Measurements from ENCODE around the gene ARID1B. TPM values are rescaled to one million over a fixed set of nuclear protein-coding genes. Genes with fewer than 3 reads are reported as not detected.

The ARID1B gene
- total and polyA plus RNA-seq, 2 of the 4 experiments (the other 2 are of a cell fraction): 14.5 to 20.1 TPM

DNA sequence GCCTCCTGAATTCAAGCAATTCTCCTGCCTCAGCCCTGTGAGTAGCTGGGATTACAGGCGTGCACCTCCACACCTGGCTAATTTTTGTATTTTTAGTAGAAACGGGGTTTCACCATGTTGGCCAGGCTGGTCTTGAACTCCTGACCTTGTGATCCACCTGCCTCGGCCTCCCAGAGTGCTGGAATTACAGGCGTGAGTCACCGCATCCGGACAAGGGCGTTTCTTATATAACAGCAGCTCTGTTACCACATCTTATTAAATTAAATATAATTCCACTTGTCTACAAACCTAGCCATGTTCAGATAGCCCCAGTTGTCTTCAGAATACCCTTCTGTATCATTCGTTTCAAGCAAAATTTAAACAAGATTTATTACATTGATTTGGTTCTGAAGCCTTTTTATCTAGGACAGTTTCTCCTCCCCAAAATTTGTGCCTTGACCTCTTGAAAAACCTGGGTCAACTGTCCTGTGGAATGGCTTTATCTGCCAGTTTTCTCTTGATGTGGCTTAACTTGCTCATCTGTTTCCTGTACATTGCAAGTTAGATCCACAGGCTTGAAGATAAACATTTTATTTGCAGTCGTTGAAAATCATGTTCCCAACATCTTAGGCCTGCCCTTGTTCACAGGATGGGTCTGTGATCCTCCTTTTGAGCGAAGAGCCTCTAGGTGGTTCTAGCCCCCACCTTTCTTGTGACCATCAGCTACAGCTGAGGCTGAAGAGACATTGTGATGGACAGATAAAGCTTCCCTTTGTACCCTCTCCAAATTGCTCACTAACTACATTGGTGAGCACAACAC is 132.2 kb downstream of the ARID1B start:
- ATAC-seq (ENCODE audit: low read depth): no peak
- Histone ChIP-seq H2BK120ac (ENCODE audit: low read depth, low read length) (no peak overlapping the region), H4K5ac (ENCODE audit: low read depth, low read length) (no peak overlapping the region), H3K36me3 (ENCODE audit: control insufficient read depth, insufficient read depth, low read length) (no peaks in the 10 kb centered on the region), H3K9me3 (ENCODE audit: control insufficient read depth, insufficient read depth, low read length) (no peaks in the 10 kb centered on the region), H3K56ac (ENCODE audit: extremely low read depth, insufficient read depth, low read length) (no peak overlapping the region), H3K4me2 (ENCODE audit: low read depth, low read length) (no peak overlapping the region), H3K14ac (replicated peaks; ENCODE audit: low read depth, low read length) (no peak overlapping the region), H3K9me1 (ENCODE audit: insufficient read depth, low read length) (peaks cover 16% of the 10 kb centered on the region; the same call in 1 of the 2 replicates), H3K4me1 (ENCODE audit: control insufficient read depth, insufficient read depth, low read length) (peaks cover 2% of the 10 kb centered on the region), H3K27ac (ENCODE audit: insufficient read depth, low read length) (no peak overlapping the region), H2AK9ac (replicated peaks; ENCODE audit: low read depth, low read length, poor library complexity) (no peak overlapping the region), H3K79me1 (ENCODE audit: low read depth in 1 of 2, low read length in 2 of 2) (peaks cover 25 to 57% of the 10 kb centered on the region in 2 experiments), H2AK5ac (ENCODE audit: low read depth, low read length) (no peak overlapping the region), H3K4ac (ENCODE audit: low read depth, low read length) (no peak overlapping the region), H4K8ac (ENCODE audit: low read depth in 2 of 2, low read length in 2 of 2) (no peak overlapping the region), H3K27me3 (ENCODE audit: control insufficient read depth, insufficient read depth, low read length) (no peaks in the 10 kb centered on the region), H2BK15ac (ENCODE audit: low read depth, low read length) (no peak overlapping the region), H3K23ac (ENCODE audit: low read depth, low read length) (peak overlapping the region; percentile 7; the same call in 1 of the 2 replicates), H3K9ac (ENCODE audit: low read depth, low read length) (no peak overlapping the region), H2BK5ac (ENCODE audit: low read depth, low read length, poor library complexity, severe bottlenecking) (no peak overlapping the region), H4K20me1 (ENCODE audit: insufficient read depth, low read length) (peaks cover 18% of the 10 kb centered on the region), H2BK20ac (ENCODE audit: low read depth, low read length) (no peak overlapping the region), H3K4me3 (ENCODE audit: insufficient read depth, low read depth, low read length) (no peak overlapping the region), H2AFZ (replicated peaks; ENCODE audit: low read length, poor library complexity) (no peak overlapping the region), H3K18ac (ENCODE audit: low read depth, low read length) (no peak overlapping the region), H4K91ac (ENCODE audit: insufficient read depth, low read depth, low read length) (no peak overlapping the region)
- in situ Hi-C loops (cut with MboI; ENCODE audit: low sequenced_read_pairs): no loop called here
- CTCF ChIA-PET: no interaction called here
- WGBS, 2 experiments (ENCODE audit: extremely low coverage in 2 of 2, insufficient read length in 1 of 2): 100% methylated on average over 1 of the region's 10 CpGs; no CpG with 5 or more reads in 1 of the 2 experiments
- no peak for DNase-seq
- no peak for TF ChIP-seq FOS (IDR thresholded peaks at IDR 0.05; ENCODE audit: low read depth, low read length)
- TF ChIP-seq, protein P1, sequence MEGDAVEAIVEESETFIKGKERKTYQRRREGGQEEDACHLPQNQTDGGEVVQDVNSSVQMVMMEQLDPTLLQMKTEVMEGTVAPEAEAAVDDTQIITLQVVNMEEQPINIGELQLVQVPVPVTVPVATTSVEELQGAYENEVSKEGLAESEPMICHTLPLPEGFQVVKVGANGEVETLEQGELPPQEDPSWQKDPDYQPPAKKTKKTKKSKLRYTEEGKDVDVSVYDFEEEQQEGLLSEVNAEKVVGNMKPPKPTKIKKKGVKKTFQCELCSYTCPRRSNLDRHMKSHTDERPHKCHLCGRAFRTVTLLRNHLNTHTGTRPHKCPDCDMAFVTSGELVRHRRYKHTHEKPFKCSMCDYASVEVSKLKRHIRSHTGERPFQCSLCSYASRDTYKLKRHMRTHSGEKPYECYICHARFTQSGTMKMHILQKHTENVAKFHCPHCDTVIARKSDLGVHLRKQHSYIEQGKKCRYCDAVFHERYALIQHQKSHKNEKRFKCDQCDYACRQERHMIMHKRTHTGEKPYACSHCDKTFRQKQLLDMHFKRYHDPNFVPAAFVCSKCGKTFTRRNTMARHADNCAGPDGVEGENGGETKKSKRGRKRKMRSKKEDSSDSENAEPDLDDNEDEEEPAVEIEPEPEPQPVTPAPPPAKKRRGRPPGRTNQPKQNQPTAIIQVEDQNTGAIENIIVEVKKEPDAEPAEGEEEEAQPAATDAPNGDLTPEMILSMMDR (conservative IDR thresholded peaks at IDR 0.05; ENCODE audit: low read depth, low read length): no peak
- no peak for TF ChIP-seq POLR2A (IDR thresholded peaks at IDR 0.05; ENCODE audit: low read depth, low read length)
- TF ChIP-seq, protein P2, sequence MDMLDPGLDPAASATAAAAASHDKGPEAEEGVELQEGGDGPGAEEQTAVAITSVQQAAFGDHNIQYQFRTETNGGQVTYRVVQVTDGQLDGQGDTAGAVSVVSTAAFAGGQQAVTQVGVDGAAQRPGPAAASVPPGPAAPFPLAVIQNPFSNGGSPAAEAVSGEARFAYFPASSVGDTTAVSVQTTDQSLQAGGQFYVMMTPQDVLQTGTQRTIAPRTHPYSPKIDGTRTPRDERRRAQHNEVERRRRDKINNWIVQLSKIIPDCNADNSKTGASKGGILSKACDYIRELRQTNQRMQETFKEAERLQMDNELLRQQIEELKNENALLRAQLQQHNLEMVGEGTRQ (IDR thresholded peaks at IDR 0.05; ENCODE audit: low read depth, low read length): no peak
- TF ChIP-seq BHLHE40 (IDR thresholded peaks at IDR 0.05; ENCODE audit: low read depth, low read length): no peak
- TF ChIP-seq MXI1 (IDR thresholded peaks at IDR 0.05; ENCODE audit: borderline replicate concordance, low read depth, low read length): no peak
- POLR2A ChIA-PET (ENCODE audit: unreplicated experiment): no interaction called here
- dilution Hi-C loops (cut with HindIII; ENCODE audit: low sequenced_read_pairs, unreplicated experiment): no loop called here
- no TSS peak for BruUV-seq (replicated peaks)
- intact Hi-C loops (cut with micrococcal nuclease): no loop called here

All from IMR-90 (cell line).